ENCODE measurements around the gene UBE2Q2.

UBE2Q2 gene

DNA sequence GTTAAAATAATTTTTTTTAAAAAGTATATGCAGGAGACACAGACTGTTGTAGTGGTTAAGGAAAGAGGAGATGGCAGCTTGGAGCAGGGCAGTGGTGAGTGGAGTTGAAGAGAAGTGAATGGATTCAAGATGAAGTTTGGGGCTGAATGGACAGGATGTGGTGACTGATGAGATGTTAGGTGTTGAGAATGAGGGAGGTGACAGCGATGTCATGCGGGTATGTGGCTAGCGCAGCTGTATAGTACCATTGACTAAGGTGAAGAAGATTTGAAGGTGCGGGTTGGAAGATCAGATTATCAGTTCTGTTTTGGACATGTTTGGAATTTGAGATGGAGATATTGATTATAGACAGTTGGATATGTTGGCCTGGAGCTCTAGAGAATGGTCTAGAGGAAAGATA lies 80.5 kb downstream of the UBE2Q2 start:
- DNase-seq (ENCODE audit: low read depth) = no peak

GRCh38 chr15:75924576-75924975 lies 81.3 kb downstream of the UBE2Q2 start:
- no peak for DNase-seq (ENCODE audit: low read depth)

DNA sequence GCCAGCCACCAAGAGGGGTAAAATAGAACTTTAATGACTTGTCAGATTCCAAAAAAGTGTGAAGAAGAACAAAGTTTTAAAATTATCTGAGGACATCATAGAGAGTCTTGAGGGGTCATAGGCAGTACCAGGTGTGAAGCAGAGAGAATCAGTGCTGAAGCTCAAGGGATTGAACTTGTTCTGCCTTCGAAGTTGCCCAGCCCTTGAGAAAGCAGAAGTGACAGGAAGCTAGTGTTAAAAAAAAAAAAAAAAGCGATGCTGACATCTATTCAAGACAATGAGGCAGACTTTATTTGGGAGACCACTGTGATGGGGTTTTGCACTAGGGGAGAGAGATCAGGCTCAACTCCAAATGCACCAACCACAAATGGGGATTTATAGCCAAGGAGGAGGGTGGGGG lies 82.2 kb downstream of the UBE2Q2 start:
- DNase-seq (ENCODE audit: low read depth) = no peak

GRCh38 chr15:75926931-75927330 lies 83.7 kb downstream of the UBE2Q2 start:
- no peak for DNase-seq (ENCODE audit: low read depth)

GRCh38 chr15:75927601-75928000 lies 84.4 kb downstream of the UBE2Q2 start:
- no peak for DNase-seq (ENCODE audit: low read depth)

- no peak for DNase-seq (ENCODE audit: low read depth)
Measured at GRCh38 chr15:75928680-75929608, 85.7 kb downstream of the UBE2Q2 start.

- no peak for DNase-seq (ENCODE audit: low read depth)
Measured at GRCh38 chr15:75929799-75930565, 86.7 kb downstream of the UBE2Q2 start.

DNA sequence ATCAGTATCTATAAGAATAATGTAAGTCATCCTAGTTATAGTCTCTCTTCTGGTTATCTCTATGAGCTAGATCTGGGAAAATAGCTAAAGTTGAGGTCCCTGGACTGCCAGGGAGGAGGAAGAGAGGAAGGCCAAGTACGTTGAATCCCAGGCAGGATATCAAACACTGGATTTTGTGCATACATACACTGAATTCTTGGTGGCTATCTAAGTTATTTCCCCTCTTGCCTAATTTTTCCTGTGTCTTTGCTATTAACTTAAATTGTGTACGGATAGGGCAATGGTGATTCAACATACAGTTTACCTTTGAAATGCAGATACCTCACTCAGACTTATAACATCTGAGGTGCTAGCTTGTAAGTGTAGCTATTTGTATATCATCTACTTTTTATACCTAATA lies 87.6 kb downstream of the UBE2Q2 start:
- no peak for DNase-seq (ENCODE audit: low read depth)

DNA sequence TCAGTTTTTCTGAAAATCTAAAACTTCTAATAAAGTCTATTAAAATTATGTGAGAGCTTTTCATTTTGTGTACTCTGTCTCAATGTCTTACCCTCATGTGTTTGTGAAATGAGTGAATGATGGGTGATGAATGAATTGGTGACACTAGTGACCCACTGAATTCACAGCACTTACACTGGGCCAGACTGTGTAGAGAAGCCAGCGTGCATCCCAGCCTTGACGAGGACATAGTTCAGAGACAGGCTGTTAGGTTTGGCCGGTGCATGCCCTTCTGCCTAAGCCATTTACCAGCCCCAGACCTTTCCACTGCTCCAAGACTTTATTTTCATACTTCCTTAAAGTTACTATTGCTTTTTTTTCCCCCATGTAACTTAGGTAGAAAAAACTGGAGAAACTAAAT lies 99.2 kb downstream of the UBE2Q2 start:
- DNase-seq (ENCODE audit: low read depth) = no peak

- no peak for DNase-seq (ENCODE audit: low read depth)
Measured at GRCh38 chr15:75943246-75943645, 100.0 kb downstream of the UBE2Q2 start.

DNA sequence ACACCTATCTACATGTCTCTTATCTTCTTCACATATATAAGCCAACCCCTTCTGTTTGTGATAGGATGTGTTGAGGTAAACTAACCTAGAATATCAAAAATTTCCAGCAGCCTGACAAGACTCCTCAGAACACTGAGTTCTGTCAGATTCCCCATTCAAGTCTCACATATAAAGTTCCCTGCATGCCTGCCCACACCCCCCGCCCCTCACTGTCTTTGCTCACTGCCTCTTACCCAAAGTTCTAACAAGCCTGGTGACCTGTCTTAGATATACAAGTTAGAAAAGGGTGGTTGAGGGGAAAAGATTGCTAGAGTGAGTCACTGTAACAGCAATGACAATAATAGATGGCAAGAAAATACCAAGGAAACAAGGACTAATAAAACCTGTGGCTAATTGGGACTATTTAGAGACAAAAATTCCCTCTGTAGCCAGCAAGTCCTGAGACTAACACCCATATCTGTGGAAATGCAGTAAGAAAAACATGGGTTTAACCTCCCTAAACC lies 100.5 kb downstream of the UBE2Q2 start:
- DNase-seq (ENCODE audit: low read depth) = no peak

GRCh38 chr15:75945953-75946352 lies 102.7 kb downstream of the UBE2Q2 start:
- DNase-seq (ENCODE audit: low read depth) = no peak

- DNase-seq (ENCODE audit: low read depth) = no peak
Measured at GRCh38 chr15:75947092-75947491, 103.8 kb downstream of the UBE2Q2 start.

DNA sequence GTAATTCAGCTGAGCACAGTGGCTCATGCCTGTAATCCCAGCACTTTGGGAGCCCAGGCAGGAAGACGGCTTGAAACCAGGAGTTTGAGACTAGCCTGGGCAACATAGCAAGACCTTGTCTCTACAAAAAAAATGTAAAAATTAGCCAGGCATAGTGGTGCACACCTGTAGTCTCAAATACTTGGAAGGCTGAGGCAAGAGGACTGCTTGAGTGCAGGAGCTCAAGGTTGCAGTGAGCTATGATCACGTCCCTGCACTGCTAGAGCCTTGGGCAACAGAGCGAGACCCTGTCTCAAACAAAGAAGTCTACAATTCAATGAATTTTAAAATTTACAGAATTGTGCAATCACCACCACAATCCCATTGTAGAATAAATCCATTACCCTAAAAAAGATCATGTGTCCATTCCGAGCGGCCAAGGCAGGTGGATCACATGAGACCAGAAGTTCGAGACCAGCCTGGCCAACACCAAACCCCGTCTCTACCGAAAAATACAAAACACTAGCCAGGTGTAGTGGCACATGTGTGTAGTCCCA lies 105.6 kb downstream of the UBE2Q2 start:
- no peak for DNase-seq (ENCODE audit: low read depth)

Data from activated T-helper 1 cell treated with Interleukin-2 at 50 U/mL for 16 hours (primary cell).